Stomach (tissue), 4 donors: ENCODE data around the gene SRM.
"Not testable (repeated sequence)": the region's sequence is repeated elsewhere in the genome, so short reads cannot be mapped to it uniquely, and the experiment has no call there.

Experiments used
- CTCF ChIP-seq, 7 experiments: fragments of 450-650 bp in 4 of 7; fragments of 200-600 bp in 3 of 7; sonication (generic) in 3 of 7; IDR thresholded peaks; one replicate each; pipeline ENCODE4 v1.5.1; 2016 to 2019; ENCODE audit warnings: antibody characterized with exemption in 7 of 7, control low read depth in 2 of 7, mild to moderate bottlenecking in 1 of 7
- EP300 ChIP-seq: sonication (generic); formaldehyde crosslinking; IDR thresholded peaks from one replicate; pipeline ENCODE4 v1.6.1; 2017; ENCODE audit warnings: antibody characterized with exemption
- POLR2AphosphoS5 ChIP-seq, 3 donors: sonication (generic); formaldehyde crosslinking; IDR thresholded peaks; one replicate each; pipeline ENCODE4 v1.6.1; 2016; ENCODE audit warnings: antibody characterized with exemption in 3 of 3

- TF ChIP-seq POLR2AphosphoS5 (IDR thresholded peaks at IDR 0.05); CTCF (IDR thresholded peaks at IDR 0.05); EP300: not testable (repeated sequence)
Measured at GRCh38 chr1:11040105-11040429, 19.8 kb downstream of the SRM start.
